Glomerular visceral epithelial cell (primary cell): ENCODE data around the gene TRA2B.

Experiments
- DNase-seq: peaks from one replicate; pipeline ENCODE4 v3.0.0-alpha.2; 2016; ENCODE audit errors: extremely low spot score

TRA2B gene

GRCh38 chr3:185950728-185951127 is 12.9 kb upstream of the TRA2B start:
- no peak for DNase-seq

DNA sequence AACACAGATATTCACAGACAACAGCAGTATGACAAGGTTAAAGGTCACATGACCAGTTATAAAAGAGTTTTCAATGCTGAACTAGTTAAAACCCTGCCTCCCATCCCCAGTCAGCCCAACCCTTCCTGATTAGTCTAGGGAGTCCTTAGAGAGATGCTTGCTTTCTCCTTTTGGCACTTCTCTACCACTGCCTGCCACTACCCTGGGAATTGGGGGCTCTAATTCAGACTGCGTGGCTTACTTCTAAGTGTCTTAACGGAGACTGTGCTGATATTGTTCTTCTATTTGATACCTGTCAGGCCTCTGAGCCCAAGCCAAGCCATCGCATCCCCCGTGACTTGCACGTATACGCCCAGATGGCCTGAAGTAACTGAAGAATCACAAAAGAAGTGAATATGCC is 11.7 kb upstream of the TRA2B start:
- DNase-seq: no peak

DNA sequence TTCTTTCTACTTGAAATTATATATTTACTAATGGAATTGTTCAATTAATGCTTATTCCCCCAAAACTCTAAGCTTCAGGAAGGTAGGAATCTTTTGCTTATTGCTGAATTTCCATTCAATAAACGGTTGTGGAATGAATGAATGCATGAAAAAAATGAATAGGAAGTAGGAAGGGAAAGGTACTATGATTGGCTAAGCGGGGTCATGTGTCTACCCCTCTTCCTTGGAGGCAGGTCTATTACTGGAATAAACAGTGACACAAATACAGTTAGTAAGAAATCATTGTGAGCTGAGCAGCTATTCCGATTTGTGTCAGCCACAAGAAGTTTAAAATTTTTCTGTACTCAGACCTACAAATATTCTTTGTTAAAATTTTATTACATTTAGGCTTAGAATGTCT is 10.5 kb upstream of the TRA2B start:
- no peak for DNase-seq

DNA sequence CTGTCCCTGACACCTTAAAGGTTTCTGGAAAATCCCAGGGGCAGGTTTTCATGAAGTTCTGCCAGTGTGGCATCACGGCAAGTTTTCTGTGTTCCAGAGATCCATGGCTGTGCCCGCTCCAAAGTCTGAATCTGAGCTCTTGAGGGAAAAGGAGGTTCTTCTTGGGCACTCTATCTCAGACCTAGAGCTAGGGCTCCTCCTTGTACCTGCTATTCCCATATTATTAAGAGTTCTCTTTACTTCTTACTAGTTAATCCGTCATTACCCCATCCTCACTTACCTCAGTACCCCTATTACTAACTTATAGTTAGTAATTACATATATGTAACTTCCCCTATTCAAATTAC is 5.9 kb upstream of the TRA2B start:
- no peak for DNase-seq

GRCh38 chr3:185942907-185943759 is 5.3 kb upstream of the TRA2B start:
- DNase-seq: peak; percentile 86

DNA sequence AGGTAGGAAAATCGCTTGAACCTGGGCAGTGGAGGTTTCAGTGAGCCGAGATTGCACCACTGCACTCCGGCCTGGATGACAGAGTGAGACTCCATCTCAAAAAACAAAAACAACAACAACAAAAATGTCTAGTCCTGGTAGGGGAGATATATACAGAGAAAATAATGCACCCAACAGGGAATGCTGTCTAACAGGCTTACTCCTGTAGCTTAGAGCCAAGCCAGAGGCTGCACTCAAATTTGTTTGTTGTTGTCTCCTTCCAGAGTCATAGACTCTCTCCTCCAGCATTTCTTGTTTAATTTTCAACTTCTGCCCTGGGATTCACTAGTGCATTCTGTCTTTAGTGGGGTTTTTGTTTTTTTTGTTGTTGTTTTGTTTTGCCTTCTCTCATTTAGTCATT is 4.6 kb upstream of the TRA2B start:
- no peak for DNase-seq

- DNase-seq: no peak
These were observed 3.1 kb upstream of the TRA2B start for GRCh38 chr3:185940951-185941350.

DNA sequence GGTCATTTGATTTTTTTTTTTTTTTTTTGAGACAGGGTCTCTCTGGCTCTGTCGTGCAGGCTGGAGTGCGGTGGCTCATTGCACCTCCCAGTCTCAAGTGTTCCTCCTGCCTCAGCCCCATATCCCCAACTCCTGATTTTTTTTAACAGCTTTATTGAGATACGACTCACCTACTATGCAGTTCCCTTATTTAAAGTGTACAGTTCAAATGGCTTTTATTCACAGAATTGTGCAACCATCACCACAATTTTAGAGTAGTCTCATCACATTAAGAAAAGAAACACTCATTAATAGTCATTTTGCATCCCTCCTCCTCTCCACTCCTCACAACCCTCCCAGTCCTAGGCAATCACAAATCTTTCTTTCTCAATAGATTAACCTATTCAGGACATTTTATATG is 1.9 kb upstream of the TRA2B start:
- DNase-seq: no peak

DNA sequence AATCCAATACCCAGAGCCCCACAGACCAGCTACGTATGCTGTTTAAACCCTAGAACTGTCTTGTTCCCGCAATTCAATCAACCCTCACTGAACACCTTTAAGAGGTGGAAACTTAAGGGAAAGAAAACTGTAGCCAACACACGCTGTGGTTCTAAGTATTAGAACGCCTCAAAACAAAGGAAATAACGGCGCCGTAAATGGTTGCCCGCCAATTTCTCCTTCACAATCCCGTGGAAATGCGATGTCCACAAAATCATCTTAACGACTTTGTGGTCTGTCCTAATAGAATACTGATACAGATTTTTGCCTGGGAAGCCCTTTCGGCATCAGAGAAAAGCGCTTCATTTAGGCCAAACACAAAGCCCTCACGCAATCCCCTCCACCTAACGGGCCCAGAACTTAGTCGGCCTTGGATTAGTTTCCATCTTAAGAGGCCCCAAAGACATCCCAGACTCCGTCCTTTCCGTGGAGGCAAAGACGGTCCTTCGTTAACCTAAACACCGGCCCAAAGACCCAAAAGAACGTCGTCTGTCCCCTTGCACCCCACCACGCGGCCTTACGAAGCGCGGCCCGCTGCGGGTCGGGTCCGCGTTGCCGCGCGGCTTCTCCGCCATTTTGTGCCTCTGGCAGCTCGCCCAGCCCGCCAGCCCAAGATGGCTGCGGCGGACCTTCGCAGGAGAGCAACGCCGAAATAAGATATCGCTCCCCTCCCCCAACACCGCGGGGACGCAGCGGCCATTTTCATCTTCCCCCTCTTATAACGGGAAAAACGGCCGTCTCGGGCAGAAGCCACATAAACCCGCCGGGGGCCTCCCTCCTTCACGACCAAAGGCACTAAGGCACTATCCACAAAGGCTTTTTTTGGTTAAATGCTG is 763 bp downstream of the TRA2B start:
- peak; percentile 90 for DNase-seq

- no peak for DNase-seq
These were observed 1.6 kb downstream of the TRA2B start for GRCh38 chr3:185936273-185936629.

DNA sequence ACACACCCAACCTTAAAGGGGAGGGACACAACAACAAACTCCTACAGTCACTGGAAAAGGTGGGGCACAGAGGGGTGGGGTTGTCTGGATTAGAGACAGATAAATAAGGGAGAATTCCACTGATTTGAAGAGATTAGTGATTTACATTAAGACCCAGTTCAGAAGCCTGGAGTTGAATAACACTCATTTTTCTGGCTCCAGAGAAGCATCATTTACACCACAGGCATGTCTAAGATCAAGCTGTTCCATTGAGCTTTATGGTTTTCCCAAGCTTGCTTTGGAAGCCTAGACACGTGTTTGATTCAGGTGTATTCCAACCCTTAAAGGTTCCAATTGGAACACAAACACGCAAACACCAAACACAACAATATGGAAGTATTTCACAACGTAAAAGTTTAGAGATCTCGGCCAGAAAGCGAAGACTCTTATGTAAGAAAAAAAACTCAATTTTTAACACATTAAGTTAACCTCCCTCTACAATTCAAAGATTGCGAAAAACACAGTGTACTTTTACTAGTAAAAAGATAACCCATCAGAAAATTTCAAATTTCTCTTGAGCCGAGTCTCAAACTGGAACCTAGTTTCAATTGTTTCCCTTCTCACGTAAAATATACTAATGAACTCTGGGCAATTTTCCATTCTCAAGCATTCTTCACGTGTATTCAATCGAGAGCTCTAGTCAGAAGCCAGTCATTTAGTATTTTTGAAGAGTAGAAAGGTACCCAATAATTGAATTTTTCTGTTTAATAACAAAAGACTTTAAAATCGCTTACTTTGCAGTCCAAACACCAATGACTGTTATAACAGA is 2.1 kb downstream of the TRA2B start:
- no peak for DNase-seq

DNA sequence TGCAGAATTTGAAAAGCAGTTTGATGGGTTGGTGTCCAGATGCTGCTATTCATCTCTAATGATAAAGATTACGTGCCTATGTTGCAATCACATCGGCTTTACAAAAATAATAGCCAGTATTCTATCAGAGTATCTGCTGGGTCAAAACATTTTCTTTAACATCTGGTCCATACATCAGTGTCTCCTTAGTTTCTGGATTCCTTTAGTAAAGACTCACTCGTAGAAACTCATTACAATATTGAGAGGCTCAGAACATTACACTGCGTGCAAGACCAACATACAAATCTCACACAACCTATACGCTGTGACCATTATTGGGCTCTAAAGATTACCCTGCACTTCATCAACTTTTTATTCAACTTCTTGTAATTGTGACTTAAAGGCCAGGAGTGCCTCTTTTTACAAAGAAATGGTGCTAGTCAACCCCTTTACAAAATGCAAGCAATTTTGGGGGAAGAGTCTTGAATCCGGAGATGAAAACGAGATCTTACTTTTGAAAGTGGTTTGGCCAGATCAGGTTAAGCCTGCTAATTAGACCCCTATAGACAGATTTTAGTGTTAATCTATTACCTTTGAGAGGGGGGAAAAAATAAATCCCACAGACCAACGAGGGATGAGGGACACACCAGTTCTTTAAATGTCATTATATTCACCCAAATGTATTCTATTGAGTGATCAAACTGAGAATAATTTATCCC is 2.9 kb downstream of the TRA2B start:
- no peak for DNase-seq

DNA sequence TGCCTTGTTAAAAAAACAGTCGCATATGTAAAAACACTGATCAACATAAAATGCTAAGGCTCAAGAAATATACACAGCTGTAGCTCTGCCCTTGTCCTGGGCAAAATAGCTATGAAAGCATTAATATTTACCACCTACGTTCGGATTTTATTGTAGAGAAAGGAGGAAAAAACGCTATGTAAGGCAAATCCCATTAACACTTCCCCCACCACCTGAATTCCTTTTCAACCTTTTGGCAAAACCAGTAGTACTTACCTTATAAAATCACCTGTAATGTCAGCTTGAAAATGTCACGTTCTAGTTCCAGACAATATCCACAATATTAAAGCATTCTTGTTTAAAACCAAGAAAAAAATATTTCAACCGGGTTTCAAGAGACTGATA is 3.6 kb downstream of the TRA2B start:
- DNase-seq: no peak

DNA sequence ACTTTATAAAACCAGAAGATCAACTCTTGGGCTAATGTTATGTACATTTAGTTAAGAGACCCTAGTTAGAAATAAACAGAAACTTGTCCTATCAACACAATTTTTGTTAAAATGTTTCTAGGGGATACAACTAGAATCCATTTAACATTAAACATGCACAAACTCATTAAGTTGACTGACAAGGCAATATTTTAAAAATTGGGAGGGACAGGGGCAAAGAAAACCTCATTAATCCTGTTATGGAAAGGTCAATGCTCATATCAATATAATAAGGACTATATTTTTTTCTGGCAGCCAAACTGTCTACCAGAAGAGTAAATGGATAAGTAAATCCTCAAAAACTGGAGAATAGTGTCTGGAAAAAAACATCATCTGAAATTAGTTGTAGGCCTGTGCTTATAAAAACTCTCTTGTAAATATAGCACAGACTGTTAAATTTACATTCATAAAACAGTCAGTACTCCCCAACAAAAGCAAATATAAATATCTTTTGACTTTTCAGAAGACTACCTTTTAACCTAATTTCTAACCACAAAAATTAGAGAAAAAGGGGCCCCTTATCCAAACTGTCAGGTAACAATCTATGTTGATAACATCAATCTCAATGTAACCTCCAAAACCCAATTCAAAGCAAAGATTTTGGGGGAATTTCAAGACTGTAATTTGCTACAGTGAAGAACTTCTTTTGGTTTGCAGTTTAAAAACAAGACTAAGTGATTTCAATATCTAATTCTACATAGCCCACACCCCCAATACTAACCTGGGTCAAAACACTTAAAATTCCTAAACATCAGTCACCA is 4.2 kb downstream of the TRA2B start:
- DNase-seq: no peak

- no peak for DNase-seq
These were observed 5.8 kb downstream of the TRA2B start for GRCh38 chr3:185931777-185932612.

GRCh38 chr3:185930393-185931107 is 7.3 kb downstream of the TRA2B start:
- no peak for DNase-seq

DNA sequence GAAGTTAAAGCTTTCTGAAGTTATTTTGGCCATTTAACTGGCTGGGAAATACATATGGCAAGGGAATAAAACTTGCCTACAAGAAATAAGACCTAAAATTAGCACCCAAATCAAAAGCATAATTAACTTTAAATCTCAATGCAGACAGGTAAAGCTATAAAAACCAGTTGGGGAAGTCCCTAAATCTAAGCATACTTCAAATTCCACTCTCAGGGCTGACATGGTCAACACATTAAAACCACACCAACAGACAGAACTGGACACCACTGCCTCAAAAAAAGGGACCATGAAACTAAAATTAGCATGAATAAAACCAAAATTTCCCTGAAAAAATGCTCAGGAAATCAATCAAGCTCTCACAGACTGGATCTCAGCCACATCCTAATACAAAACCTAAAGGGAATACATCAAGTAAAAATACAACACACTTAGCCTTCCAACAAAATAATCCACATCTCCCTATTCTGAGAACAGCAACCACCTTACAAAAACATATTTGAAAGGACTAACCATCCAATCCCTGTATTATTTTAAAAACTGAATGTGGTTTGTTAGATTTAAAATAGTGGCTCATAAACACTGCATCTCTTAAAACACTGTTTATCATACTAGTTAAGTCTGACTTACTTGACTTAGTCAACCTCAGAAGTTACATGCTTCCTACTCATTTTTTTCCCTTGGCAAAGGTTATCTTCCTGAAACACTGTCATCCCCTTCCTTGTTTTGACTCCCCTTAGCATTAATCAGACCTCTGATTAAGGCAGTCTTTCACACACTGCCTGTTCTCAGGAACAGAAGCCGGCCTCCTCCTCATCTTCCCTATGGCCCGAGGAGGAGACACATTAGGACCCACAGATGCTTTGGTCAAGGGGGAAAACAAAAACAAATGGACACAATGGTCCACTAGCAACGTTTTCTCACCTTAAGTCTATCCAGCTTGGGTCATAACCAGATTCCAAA is 8.3 kb downstream of the TRA2B start:
- DNase-seq: no peak

- no peak for DNase-seq
These were observed 9.3 kb downstream of the TRA2B start for GRCh38 chr3:185928496-185928895.
